ENCODE results near the gene NR2F1-AS1. TPM values are rescaled to one million over a fixed set of nuclear protein-coding genes. Genes with fewer than 3 reads are reported as not detected.

Gene NR2F1-AS1
- total and polyA plus RNA-seq, 2 donors (not counting 3 experiments of a cell fraction or from before 2014, with no cell fraction given) = 4.2 to 13.8 TPM

- Histone ChIP-seq H3K79me2 (ENCODE audit: control insufficient read depth, insufficient read depth, low read length) (peaks cover 8% of the 10 kb centered on the region), H3K9ac (replicated peaks; ENCODE audit: extremely low read depth, insufficient read depth, low read length) (peak overlapping the region; percentile 26), H3K27me3 (ENCODE audit: control insufficient read depth in 2 of 2, insufficient read depth in 2 of 2, low read length in 2 of 2) (no peaks in the 10 kb centered on the region), H3K27ac (ENCODE audit: insufficient read depth, low read depth, low read length) (no peak overlapping the region), H3K36me3 (ENCODE audit: control insufficient read depth in 2 of 2, extremely low read depth in 1 of 2, insufficient read depth in 2 of 2, low read length in 2 of 2) (no peaks in the 10 kb centered on the region), H2AFZ (ENCODE audit: low read depth, low read length) (peak overlapping the region; percentile 36), H3K9me1 (replicated peaks; ENCODE audit: control insufficient read depth, extremely low read depth, insufficient read depth, low read length) (no peaks in the 10 kb centered on the region), H4K20me1 (replicated peaks; ENCODE audit: control insufficient read depth, extremely low read depth, insufficient read depth, low read length) (no peaks in the 10 kb centered on the region), H3K9me3 (replicated peaks; ENCODE audit: control insufficient read depth, insufficient read depth, low read length) (no peaks in the 10 kb centered on the region), H3K4me3 (replicated peaks in 1 of 3; ENCODE audit: insufficient read depth in 1 of 3, low read depth in 1 of 3, low read length in 3 of 3) (peak overlapping the region in 2 of 3 experiments; percentile 26 to 43), H3K4me1 (ENCODE audit: control insufficient read depth, extremely low read depth, insufficient read depth, low read length) (peaks cover 7% of the 10 kb centered on the region), H3K4me2 (ENCODE audit: insufficient read depth, low read length) (peak overlapping the region; percentile 75)
- POLR2A ChIA-PET = no interaction called here
- TF ChIP-seq GATA2 (IDR thresholded peaks at IDR 0.05; ENCODE audit: insufficient read depth, insufficient read length, low read depth, low read length) (no peak), POLR2AphosphoS5 (IDR thresholded peaks at IDR 0.05; ENCODE audit: insufficient read depth, low read depth, low read length) (no peak)
- TF ChIP-seq, protein P1, sequence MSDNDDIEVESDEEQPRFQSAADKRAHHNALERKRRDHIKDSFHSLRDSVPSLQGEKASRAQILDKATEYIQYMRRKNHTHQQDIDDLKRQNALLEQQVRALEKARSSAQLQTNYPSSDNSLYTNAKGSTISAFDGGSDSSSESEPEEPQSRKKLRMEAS (IDR thresholded peaks at IDR 0.05; ENCODE audit: insufficient read depth, insufficient read length) = peak; percentile 22
- dilution Hi-C loops (cut with MboI; ENCODE audit: extremely low pct_ligation_motif_present, low sequenced_read_pairs) (no loop called here), intact Hi-C loops (cut with micrococcal nuclease) (no loop called here)
- FAIRE-seq = no peak
- CTCF ChIA-PET = interaction anchor here (0.7 to 0.9 kb wide), 2 partner anchors 299 to 479 kb away, joined by 3 read pairs; no protein-coding TSS in a partner anchor
- no TSS peak for BruUV-seq (replicated peaks)
- DNase-seq (ENCODE audit: low read depth, low spot score) = no peak
These were observed 8.9 kb downstream of the NR2F1-AS1 start for GRCh38 chr5:93572101-93572607.

GRCh38 chr5:93571114-93571949 lies 9.7 kb downstream of the NR2F1-AS1 start:
- Histone ChIP-seq H3K9me1 (replicated peaks; ENCODE audit: control insufficient read depth, extremely low read depth, insufficient read depth, low read length) (no peaks in the 10 kb centered on the region), H3K4me2 (ENCODE audit: insufficient read depth, low read length) (no peak overlapping the region), H3K9me3 (replicated peaks; ENCODE audit: control insufficient read depth, insufficient read depth, low read length) (no peaks in the 10 kb centered on the region), H3K36me3 (ENCODE audit: control insufficient read depth in 2 of 2, extremely low read depth in 1 of 2, insufficient read depth in 2 of 2, low read length in 2 of 2) (no peaks in the 10 kb centered on the region), H3K4me1 (ENCODE audit: control insufficient read depth, extremely low read depth, insufficient read depth, low read length) (peaks cover 7% of the 10 kb centered on the region), H3K4me3 (replicated peaks in 1 of 3; ENCODE audit: insufficient read depth in 1 of 3, low read depth in 1 of 3, low read length in 3 of 3) (no peak overlapping the region), H3K27me3 (ENCODE audit: control insufficient read depth in 2 of 2, insufficient read depth in 2 of 2, low read length in 2 of 2) (no peaks in the 10 kb centered on the region), H3K9ac (replicated peaks; ENCODE audit: extremely low read depth, insufficient read depth, low read length) (no peak overlapping the region), H3K27ac (ENCODE audit: insufficient read depth, low read depth, low read length) (no peak overlapping the region), H4K20me1 (replicated peaks; ENCODE audit: control insufficient read depth, extremely low read depth, insufficient read depth, low read length) (no peaks in the 10 kb centered on the region), H3K79me2 (ENCODE audit: control insufficient read depth, insufficient read depth, low read length) (peaks cover 6% of the 10 kb centered on the region), H2AFZ (ENCODE audit: low read depth, low read length) (no peak overlapping the region)
- FAIRE-seq (no peak), DNase-seq (ENCODE audit: low read depth, low spot score) (no peak)
- no TSS peak for BruUV-seq (replicated peaks)
- no peak for TF ChIP-seq GATA2 (IDR thresholded peaks at IDR 0.05; ENCODE audit: insufficient read depth, insufficient read length, low read depth, low read length)
- ChIA-PET POLR2A (no interaction called here), CTCF (interaction anchor here (0.7 to 0.9 kb wide), 2 partner anchors 298 to 479 kb away, joined by 3 read pairs; no protein-coding TSS in a partner anchor)
- dilution Hi-C loops (cut with MboI; ENCODE audit: extremely low pct_ligation_motif_present, low sequenced_read_pairs) (no loop called here), intact Hi-C loops (cut with micrococcal nuclease) (no loop called here)
